Sigmoid colon (tissue), 4 donors: Measurements from ENCODE around the gene ACLY.

ENCODE experiments used
- CTCF ChIP-seq, 4 experiments: fragments of 450-650 bp in 3 of 4; fragments of 200-600 bp in 1 of 4; IDR thresholded peaks; one replicate each; pipeline ENCODE4 v1.5.1; 2016 to 2019; ENCODE audit warnings: antibody characterized with exemption in 4 of 4, mild to moderate bottlenecking in 3 of 4, moderate library complexity in 2 of 4
- EP300 ChIP-seq, 4 donors: sonication (generic); formaldehyde crosslinking; IDR thresholded peaks; one replicate each; pipeline ENCODE4 v1.6.1; 2017; ENCODE audit warnings: antibody characterized with exemption in 4 of 4
- POLR2A ChIP-seq, 2 donors: fragments of 450-650 bp; IDR thresholded peaks; one replicate each; pipeline ENCODE4 v1.6.1; 2016; ENCODE audit warnings: antibody characterized with exemption in 2 of 2, mild to moderate bottlenecking in 2 of 2, moderate library complexity in 2 of 2

GRCh38 chr17:41821776-41822175 is 97.0 kb downstream of the ACLY start:
- TF ChIP-seq POLR2A (IDR thresholded peaks at IDR 0.05): no peak
- no peak for TF ChIP-seq CTCF (IDR thresholded peaks at IDR 0.05)
- no peak for TF ChIP-seq EP300 (IDR thresholded peaks at IDR 0.05)
